ENCODE data around the gene ZCCHC14. TPM values are rescaled to one million over a fixed set of nuclear protein-coding genes. Genes with fewer than 3 reads are reported as not detected.
A peak's percentile ranks its signal among the peaks of the same experiment; 100 is the strongest.

Gene ZCCHC14
- total RNA-seq, 4 donors from 2014 or later, result 8.9 to 20.5 (median 10.8) TPM

- TF ChIP-seq, protein P1, sequence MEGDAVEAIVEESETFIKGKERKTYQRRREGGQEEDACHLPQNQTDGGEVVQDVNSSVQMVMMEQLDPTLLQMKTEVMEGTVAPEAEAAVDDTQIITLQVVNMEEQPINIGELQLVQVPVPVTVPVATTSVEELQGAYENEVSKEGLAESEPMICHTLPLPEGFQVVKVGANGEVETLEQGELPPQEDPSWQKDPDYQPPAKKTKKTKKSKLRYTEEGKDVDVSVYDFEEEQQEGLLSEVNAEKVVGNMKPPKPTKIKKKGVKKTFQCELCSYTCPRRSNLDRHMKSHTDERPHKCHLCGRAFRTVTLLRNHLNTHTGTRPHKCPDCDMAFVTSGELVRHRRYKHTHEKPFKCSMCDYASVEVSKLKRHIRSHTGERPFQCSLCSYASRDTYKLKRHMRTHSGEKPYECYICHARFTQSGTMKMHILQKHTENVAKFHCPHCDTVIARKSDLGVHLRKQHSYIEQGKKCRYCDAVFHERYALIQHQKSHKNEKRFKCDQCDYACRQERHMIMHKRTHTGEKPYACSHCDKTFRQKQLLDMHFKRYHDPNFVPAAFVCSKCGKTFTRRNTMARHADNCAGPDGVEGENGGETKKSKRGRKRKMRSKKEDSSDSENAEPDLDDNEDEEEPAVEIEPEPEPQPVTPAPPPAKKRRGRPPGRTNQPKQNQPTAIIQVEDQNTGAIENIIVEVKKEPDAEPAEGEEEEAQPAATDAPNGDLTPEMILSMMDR (IDR thresholded peaks at IDR 0.05), result no peak
- ATAC-seq (ENCODE audit: low FRiP score), result peak; percentile 64
- no peak for DNase-seq (ENCODE audit: low spot score)
These were observed 31.3 kb downstream of the ZCCHC14 start for GRCh38 chr16:87461466-87461991.

- ATAC-seq (ENCODE audit: low FRiP score) (no peak), DNase-seq (ENCODE audit: low spot score) (no peak)
- TF ChIP-seq, protein P1 (IDR thresholded peaks at IDR 0.05), result no peak
These were observed 31.9 kb downstream of the ZCCHC14 start for GRCh38 chr16:87460936-87461335.

GRCh38 chr16:87459833-87460232 is 33.0 kb downstream of the ZCCHC14 start:
- DNase-seq (ENCODE audit: low spot score), result no peak
- no peak for ATAC-seq (ENCODE audit: low FRiP score)
- TF ChIP-seq, protein P1 (IDR thresholded peaks at IDR 0.05), result no peak

- DNase-seq (ENCODE audit: low spot score) (no peak), ATAC-seq (ENCODE audit: low FRiP score) (no peak)
- TF ChIP-seq, protein P1 (IDR thresholded peaks at IDR 0.05), result no peak
These were observed 33.8 kb downstream of the ZCCHC14 start for GRCh38 chr16:87459027-87459426.

DNA sequence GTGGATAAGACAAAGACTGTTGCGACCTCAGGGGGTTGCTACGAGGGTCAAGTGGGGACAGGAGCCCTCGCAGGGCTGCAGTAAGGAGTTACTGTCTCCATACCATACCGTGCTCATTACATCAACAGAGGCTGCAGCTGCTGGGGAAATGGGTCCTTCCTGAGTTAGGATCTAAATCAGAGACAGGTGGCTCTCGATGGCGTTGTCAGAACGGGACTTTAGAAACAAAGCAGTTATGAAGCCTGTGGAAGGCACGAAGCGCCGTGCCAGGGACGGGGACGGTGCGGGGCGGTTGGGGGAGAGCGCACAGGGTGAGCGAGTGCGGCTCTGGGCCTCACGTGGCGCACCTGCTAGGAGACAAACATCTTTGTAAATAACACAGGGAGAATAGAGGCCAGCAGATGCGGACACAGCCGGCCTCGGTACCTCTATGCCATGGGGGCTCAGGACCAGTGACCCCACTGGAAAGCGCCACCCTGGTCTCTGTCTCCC is 34.4 kb downstream of the ZCCHC14 start:
- TF ChIP-seq, protein P1 (IDR thresholded peaks at IDR 0.05), result no peak
- no peak for DNase-seq (ENCODE audit: low spot score)
- no peak for ATAC-seq (ENCODE audit: low FRiP score)

DNA sequence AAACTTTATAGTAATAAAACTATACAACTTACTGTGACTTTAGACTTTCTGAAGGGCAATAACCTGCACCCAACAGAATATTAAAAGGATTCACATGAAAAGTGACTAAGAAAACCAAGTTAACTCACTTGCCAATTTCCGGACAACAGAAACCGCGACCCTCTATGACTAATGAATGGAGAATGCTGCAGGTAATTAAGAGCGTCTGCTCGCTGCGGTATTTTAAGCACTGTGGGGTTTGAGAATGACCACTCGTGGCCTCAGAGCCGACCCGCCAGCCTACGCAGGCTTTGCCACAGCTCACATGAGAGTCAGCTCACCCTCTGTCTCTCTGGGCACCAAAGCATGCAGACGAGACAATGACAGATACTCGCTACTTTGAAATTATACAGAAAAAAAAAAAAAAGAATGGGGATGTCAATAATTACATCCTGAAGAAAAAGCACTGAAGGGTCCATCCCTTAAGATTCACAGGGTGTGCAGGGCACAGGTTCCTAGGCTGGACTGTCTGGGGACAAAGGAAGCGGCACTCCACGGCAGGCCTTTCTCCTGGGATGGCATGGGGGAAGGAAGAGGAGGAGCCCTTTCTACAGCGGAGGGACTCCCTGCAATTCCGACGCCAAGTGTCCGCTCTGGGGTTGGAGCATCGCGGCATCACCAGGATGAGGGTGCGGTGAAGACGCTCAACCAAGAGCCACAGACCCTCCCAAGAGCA is 35.0 kb downstream of the ZCCHC14 start:
- no peak for DNase-seq (ENCODE audit: low spot score)
- TF ChIP-seq, protein P1 (IDR thresholded peaks at IDR 0.05), result no peak
- ATAC-seq (ENCODE audit: low FRiP score), result no peak

Measured in omental fat pad (tissue), 4 donors.